Endothelial cell of umbilical vein (primary cell): ENCODE results near the gene PDE10A. TPM values are rescaled to one million over a fixed set of nuclear protein-coding genes. Genes with fewer than 3 reads are reported as not detected.

Experiments
- BruUV-seq: library from RNA; stranded (reverse); fragments of 400-500 nt; replicated peaks from 2 replicates; lab custom pipeline; 2021; lab: Mats Ljungman, UMichigan
- CTCF ChIA-PET: fragments of 300-600, 350-600 bp; sonication (Branson Sonifier 250); formaldehyde crosslinking; loops from one replicate; lab custom pipeline; 2021; ENCODE audit warnings: antibody characterized with exemption, inconsistent platforms; lab: Charles Lee
- POLR2A ChIA-PET: fragments of 300-600, 350-600 bp; sonication (Branson Sonifier 250); formaldehyde crosslinking; loops from one replicate; lab custom pipeline; 2021; ENCODE audit warnings: antibody characterized with exemption, inconsistent platforms; lab: Charles Lee
- DNase-seq: peaks from one replicate; pipeline ENCODE4 v3.0.0-alpha.2; 2011; ENCODE audit warnings: low read depth, low spot score
- FAIRE-seq: peaks from 2 replicates; lab custom pipeline; 2011; peaks lifted over from hg19 to GRCh38; lab: Jason Lieb, UNC
- H2AFZ ChIP-seq: 2 replicates; pipeline ENCODE4 v1.6.0; 2012; ENCODE audit warnings: low read depth, low read length, control low read depth, inconsistent platforms
- H3K27ac ChIP-seq: 2 replicates; pipeline ENCODE4 v1.5.1; 2011; ENCODE audit warnings: low read depth, mild to moderate bottlenecking, control low read depth, low read length, moderate library complexity; ENCODE audit not compliant: insufficient read depth
- H3K27me3 ChIP-seq, 2 experiments: 2 replicates each; pipeline versions ENCODE4 v1.6.0 to v1.6.1; 2011; ENCODE audit warnings: low read length in 2 of 2, mixed read lengths in 1 of 2; ENCODE audit not compliant: control insufficient read depth in 2 of 2, insufficient read depth in 2 of 2
- H3K36me3 ChIP-seq, 2 experiments: 2 replicates in 1 of 2; 3 replicates in 1 of 2; pipeline ENCODE4 v1.5.1; 2011; ENCODE audit warnings: low read length in 2 of 2, mild to moderate bottlenecking in 1 of 2, moderate library complexity in 1 of 2; ENCODE audit not compliant: control insufficient read depth in 2 of 2, insufficient read depth in 2 of 2; ENCODE audit errors: extremely low read depth in 1 of 2
- H3K4me1 ChIP-seq: 3 replicates; pipeline ENCODE4 v1.5.1; 2011; ENCODE audit warnings: mild to moderate bottlenecking, low read length; ENCODE audit not compliant: control insufficient read depth, insufficient read depth; ENCODE audit errors: extremely low read depth
- H3K4me2 ChIP-seq: 2 replicates; pipeline ENCODE4 v1.6.1; 2011; ENCODE audit warnings: low read length, control low read depth, mixed read lengths; ENCODE audit not compliant: insufficient read depth
- H3K4me3 ChIP-seq, 3 experiments: fragments of 200-600 bp in 1 of 3; sonication (generic), shearing (Covaris generic) in 1 of 3; replicated peaks in 1 of 3; 2 replicates each; pipeline ENCODE4 v1.5.1; 2011 to 2016; ENCODE audit warnings: control low read depth in 3 of 3, low read length in 3 of 3, mild to moderate bottlenecking in 2 of 3, inconsistent platforms in 1 of 3, low read depth in 1 of 3, moderate library complexity in 1 of 3; ENCODE audit not compliant: insufficient read depth in 1 of 3
- H3K79me2 ChIP-seq: 2 replicates; pipeline ENCODE4 v1.6.0; 2012; ENCODE audit warnings: low read length, inconsistent platforms; ENCODE audit not compliant: control insufficient read depth, insufficient read depth
- H3K9ac ChIP-seq: replicated peaks from 2 replicates; pipeline ENCODE3; 2011; ENCODE audit warnings: low read length, control low read depth; ENCODE audit not compliant: insufficient read depth; ENCODE audit errors: extremely low read depth
- H3K9me1 ChIP-seq: replicated peaks from 3 replicates; pipeline ENCODE4 v1.6.0; 2011; ENCODE audit warnings: mild to moderate bottlenecking, low read length; ENCODE audit not compliant: control insufficient read depth, insufficient read depth; ENCODE audit errors: extremely low read depth
- H3K9me3 ChIP-seq: replicated peaks from 2 replicates; pipeline ENCODE4 v1.5.1; 2012; ENCODE audit warnings: low read length, inconsistent platforms; ENCODE audit not compliant: control insufficient read depth, insufficient read depth
- H4K20me1 ChIP-seq: replicated peaks from 2 replicates; pipeline ENCODE3; 2011; ENCODE audit warnings: mild to moderate bottlenecking, low read length; ENCODE audit not compliant: control insufficient read depth, insufficient read depth; ENCODE audit errors: extremely low read depth
- EZH2 ChIP-seq: IDR thresholded peaks from 2 replicates; pipeline ENCODE4 v1.6.1; 2012; ENCODE audit warnings: borderline replicate concordance, low read depth, mild to moderate bottlenecking, moderate library complexity, low read length, inconsistent platforms; ENCODE audit not compliant: severe bottlenecking
- FOS ChIP-seq: IDR thresholded peaks from 2 replicates; pipeline ENCODE4 v1.6.1; 2011; ENCODE audit warnings: mild to moderate bottlenecking, low read length, moderate library complexity, borderline replicate concordance; ENCODE audit not compliant: insufficient read depth
- GATA2 ChIP-seq: IDR thresholded peaks from 2 replicates; pipeline ENCODE4 v1.7.0; 2011; ENCODE audit warnings: low read depth, mild to moderate bottlenecking, moderate library complexity, mixed read lengths, low read length; ENCODE audit not compliant: insufficient read length, insufficient read depth
- JUN ChIP-seq: IDR thresholded peaks from 2 replicates; pipeline ENCODE4 v1.6.1; 2011; ENCODE audit warnings: borderline replicate concordance, low read depth; ENCODE audit not compliant: insufficient read length, insufficient read depth
- MYC ChIP-seq: IDR thresholded peaks from one replicate; pipeline ENCODE4 v1.6.1; 2011; ENCODE audit warnings: mild to moderate bottlenecking, low read depth, low read length
- POLR2A ChIP-seq: IDR thresholded peaks from 2 replicates; pipeline ENCODE4 v1.6.1; 2012; ENCODE audit warnings: low read depth, mild to moderate bottlenecking, control low read depth, low read length
- POLR2AphosphoS5 ChIP-seq: IDR thresholded peaks from 2 replicates; pipeline ENCODE4 v1.6.1; 2012; ENCODE audit warnings: low read depth, mild to moderate bottlenecking, control low read depth, low read length, moderate library complexity; ENCODE audit not compliant: insufficient read depth
- dilution Hi-C: fragments of 300-500 bp; cut with MboI; formaldehyde crosslinking; loops from one replicate; pipeline ENCODE4 v1.15.0; 2019; ENCODE audit warnings: low sequenced_read_pairs; ENCODE audit not compliant: extremely low pct_ligation_motif_present
- intact Hi-C: fragments of 100-400 bp; cut with micrococcal nuclease; formaldehyde crosslinking; loops from one replicate; pipeline ENCODE4 v1.10.0; 2022
- polyA plus RNA-seq, 4 experiments: library from polyadenylated mRNA; depleted of rRNA in 3 of 4; stranded (reverse) in 3 of 4; unstranded in 1 of 4; fragments of >200 nt; gene quantifications; 2 replicates each; pipeline versions ENCODE4 v1.2.1 to v1.2.3, GENCODE V29; 2011 to 2012; ENCODE audit warnings: missing spikeins in 1 of 4
- total RNA-seq: library from RNA; stranded (reverse); gene quantifications from 2 replicates; pipeline ENCODE4 v1.2.3, GENCODE V29; 2021
- TF ChIP-seq, protein P1 (sequence below), 2 donors: IDR thresholded peaks; 1 replicate in 1 of 2; 2 replicates in 1 of 2; pipeline ENCODE4 v1.5.1; 2011; ENCODE audit warnings: low read length in 2 of 2, mild to moderate bottlenecking in 2 of 2, moderate library complexity in 2 of 2, control low read depth in 1 of 2, inconsistent platforms in 1 of 2, low read depth in 1 of 2; ENCODE audit not compliant: insufficient read depth in 1 of 2; ENCODE audit errors: extremely low read depth in 1 of 2
- TF ChIP-seq, protein P2 (sequence below): IDR thresholded peaks from 2 replicates; pipeline ENCODE4 v1.6.1; 2011; ENCODE audit not compliant: insufficient read depth, insufficient read length

Gene PDE10A
- total and polyA plus RNA-seq, 2 donors (not counting 3 experiments of a cell fraction or from before 2014, with no cell fraction given): 0.86 to 2.9 TPM

DNA sequence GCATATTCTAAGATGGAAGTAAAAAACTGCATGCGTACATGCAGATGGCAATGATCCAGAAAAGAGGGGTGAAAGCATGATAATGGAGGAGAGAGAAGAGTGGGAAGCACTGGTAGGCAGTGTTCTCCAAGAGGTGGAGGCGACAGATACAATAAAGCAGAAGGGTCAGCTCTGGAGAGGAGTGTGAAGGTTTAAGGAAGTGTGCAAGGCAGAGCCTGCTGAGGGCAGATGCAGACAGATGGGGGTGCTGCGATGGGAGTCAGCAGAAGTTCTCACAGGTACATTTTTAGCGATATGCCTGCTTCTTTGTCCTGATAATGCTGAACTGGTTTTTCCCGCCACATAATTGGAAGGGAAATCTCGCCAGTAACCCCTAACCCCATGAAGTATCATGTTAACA lies 272.6 kb downstream of the PDE10A start:
- H3K9ac ChIP-seq: no peak overlapping the region
- FAIRE-seq (no peak), DNase-seq (no peak)
- no peaks in the 10 kb centered on the region for H3K4me1 ChIP-seq
- H3K27me3 ChIP-seq: no peaks in the 10 kb centered on the region
- intact Hi-C loops (no loop called here), dilution Hi-C loops (no loop called here)
- BruUV-seq: no TSS peak
- no peaks in the 10 kb centered on the region for H3K79me2 ChIP-seq
- H3K9me1 ChIP-seq: no peaks in the 10 kb centered on the region
- no peak overlapping the region for H3K4me3 ChIP-seq
- no peak overlapping the region for H2AFZ ChIP-seq
- no peaks in the 10 kb centered on the region for H4K20me1 ChIP-seq
- H3K9me3 ChIP-seq: no peaks in the 10 kb centered on the region
- POLR2A ChIA-PET: no interaction called here
- no peak overlapping the region for H3K27ac ChIP-seq
- no peaks in the 10 kb centered on the region for H3K36me3 ChIP-seq
- TF ChIP-seq POLR2A: no peak
- no peak for TF ChIP-seq POLR2AphosphoS5
- TF ChIP-seq EZH2: no peak
- no peak for TF ChIP-seq MYC
- TF ChIP-seq JUN: no peak
- TF ChIP-seq, protein P1, sequence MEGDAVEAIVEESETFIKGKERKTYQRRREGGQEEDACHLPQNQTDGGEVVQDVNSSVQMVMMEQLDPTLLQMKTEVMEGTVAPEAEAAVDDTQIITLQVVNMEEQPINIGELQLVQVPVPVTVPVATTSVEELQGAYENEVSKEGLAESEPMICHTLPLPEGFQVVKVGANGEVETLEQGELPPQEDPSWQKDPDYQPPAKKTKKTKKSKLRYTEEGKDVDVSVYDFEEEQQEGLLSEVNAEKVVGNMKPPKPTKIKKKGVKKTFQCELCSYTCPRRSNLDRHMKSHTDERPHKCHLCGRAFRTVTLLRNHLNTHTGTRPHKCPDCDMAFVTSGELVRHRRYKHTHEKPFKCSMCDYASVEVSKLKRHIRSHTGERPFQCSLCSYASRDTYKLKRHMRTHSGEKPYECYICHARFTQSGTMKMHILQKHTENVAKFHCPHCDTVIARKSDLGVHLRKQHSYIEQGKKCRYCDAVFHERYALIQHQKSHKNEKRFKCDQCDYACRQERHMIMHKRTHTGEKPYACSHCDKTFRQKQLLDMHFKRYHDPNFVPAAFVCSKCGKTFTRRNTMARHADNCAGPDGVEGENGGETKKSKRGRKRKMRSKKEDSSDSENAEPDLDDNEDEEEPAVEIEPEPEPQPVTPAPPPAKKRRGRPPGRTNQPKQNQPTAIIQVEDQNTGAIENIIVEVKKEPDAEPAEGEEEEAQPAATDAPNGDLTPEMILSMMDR (IDR thresholded peaks at IDR 0.05; ENCODE audit: extremely low read depth in 1 of 2, insufficient read depth in 1 of 2, low read depth in 1 of 2, low read length in 2 of 2): no peak
- TF ChIP-seq, protein P2, sequence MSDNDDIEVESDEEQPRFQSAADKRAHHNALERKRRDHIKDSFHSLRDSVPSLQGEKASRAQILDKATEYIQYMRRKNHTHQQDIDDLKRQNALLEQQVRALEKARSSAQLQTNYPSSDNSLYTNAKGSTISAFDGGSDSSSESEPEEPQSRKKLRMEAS: no peak
- TF ChIP-seq GATA2: no peak
- TF ChIP-seq FOS: no peak
- H3K4me2 ChIP-seq: no peak overlapping the region
- CTCF ChIA-PET: no interaction called here
